H1 (cell line): Measurements from ENCODE around the gene TOPORS.

ENCODE experiments used
- CTCF ChIP-seq, 3 experiments: IDR thresholded peaks; 1 replicate in 2 of 3; 2 replicates in 1 of 3; pipeline versions ENCODE4 v1.5.1 to v1.6.1; 2011; ENCODE audit warnings: low read length in 3 of 3, mild to moderate bottlenecking in 3 of 3, inconsistent platforms in 2 of 3, low read depth in 1 of 3, moderate library complexity in 1 of 3; ENCODE audit not compliant: insufficient read depth in 1 of 3; ENCODE audit errors: control extremely low read depth in 1 of 3
- EZH2 ChIP-seq: fragments of 200-600 bp; sonication (generic); IDR thresholded peaks from 2 replicates; pipeline ENCODE4 v1.7.1; 2012; ENCODE audit warnings: low read depth, mild to moderate bottlenecking, moderate library complexity, low read length, inconsistent platforms; ENCODE audit not compliant: severe bottlenecking
- FOSL1 ChIP-seq: IDR thresholded peaks from 2 replicates; pipeline ENCODE4 v1.6.1; 2011; ENCODE audit warnings: mild to moderate bottlenecking, low read depth, low read length, moderate library complexity; ENCODE audit not compliant: insufficient read depth
- POLR2A ChIP-seq, 2 experiments: IDR thresholded peaks; 1 replicate in 1 of 2; 2 replicates in 1 of 2; pipeline ENCODE4 v1.6.1; 2011; ENCODE audit warnings: low read depth in 2 of 2, low read length in 2 of 2, mild to moderate bottlenecking in 2 of 2; ENCODE audit errors: control extremely low read depth in 1 of 2
- POLR2AphosphoS5 ChIP-seq: IDR thresholded peaks from 2 replicates; pipeline ENCODE4 v1.6.1; 2011; ENCODE audit warnings: low read depth, low read length
- RAD21 ChIP-seq, 2 experiments: IDR thresholded peaks in 1 of 2; conservative IDR thresholded peaks in 1 of 2; 2 replicates each; pipeline ENCODE4 v1.6.1; 2011; ENCODE audit warnings: low read depth in 2 of 2, low read length in 2 of 2, improper control_type of control experiment in 1 of 2, inconsistent platforms in 1 of 2, mild to moderate bottlenecking in 1 of 2, moderate library complexity in 1 of 2
- SIX5 ChIP-seq: IDR thresholded peaks from 2 replicates; pipeline ENCODE4 v1.6.1; 2011; ENCODE audit warnings: mild to moderate bottlenecking, low read depth, low read length
- SP1 ChIP-seq: IDR thresholded peaks from 2 replicates; pipeline ENCODE4 v1.6.1; 2011; ENCODE audit warnings: low read depth, low read length
- USF2 ChIP-seq: IDR thresholded peaks from 2 replicates; pipeline ENCODE4 v1.6.1; 2011; ENCODE audit warnings: low read length, improper control_type of control experiment
- YY1 ChIP-seq: IDR thresholded peaks from 2 replicates; pipeline ENCODE4 v1.6.1; 2011; ENCODE audit warnings: low read depth, mild to moderate bottlenecking, low read length

DNA sequence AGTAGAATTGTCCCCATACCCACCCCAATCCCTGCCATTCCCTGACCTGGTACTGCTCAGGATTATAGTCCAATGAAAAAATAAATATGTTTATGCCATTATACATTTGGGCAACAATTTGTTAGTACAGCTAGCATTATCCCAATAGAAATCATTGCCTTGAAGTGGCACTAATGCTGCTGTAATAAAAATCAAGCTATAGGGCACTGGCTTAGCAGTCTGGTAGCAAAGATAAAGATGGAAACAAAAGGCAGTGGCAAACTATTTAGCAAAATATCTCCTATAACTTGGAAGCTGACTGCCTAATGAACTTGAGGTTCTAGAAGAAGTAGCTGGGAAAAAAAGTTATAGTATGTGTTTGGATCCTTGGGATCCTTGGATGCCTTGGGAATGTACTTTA is 2.2 kb upstream of the TOPORS start:
- TF ChIP-seq CTCF (IDR thresholded peaks at IDR 0.05; ENCODE audit: control extremely low read depth in 1 of 3, insufficient read depth in 1 of 3, low read depth in 1 of 3, low read length in 3 of 3) = no peak
- no peak for TF ChIP-seq SP1
- no peak for TF ChIP-seq POLR2AphosphoS5
- TF ChIP-seq EZH2 = no peak
- no peak for TF ChIP-seq POLR2A (IDR thresholded peaks at IDR 0.05; ENCODE audit: control extremely low read depth in 1 of 2, low read depth in 2 of 2, low read length in 2 of 2)
- no peak for TF ChIP-seq YY1
- no peak for TF ChIP-seq SIX5
- no peak for TF ChIP-seq USF2
- no peak for TF ChIP-seq FOSL1
- no peak for TF ChIP-seq RAD21 (IDR thresholded peaks at IDR 0.05 in 1 of 2, conservative IDR thresholded peaks at IDR 0.05 in 1 of 2; ENCODE audit: low read depth in 2 of 2, low read length in 2 of 2)
